Kidney (tissue), 14 donors: ENCODE measurements around the gene BTK. TPM values are rescaled to one million over a fixed set of nuclear protein-coding genes. Genes with fewer than 3 reads are reported as not detected.

Experiments
- DNase-seq, 5 donors: peaks; one replicate each; pipeline ENCODE4 v3.0.0-alpha.2; 2013 to 2020
- FAIRE-seq: peaks from 2 replicates; lab custom pipeline; 2012; peaks lifted over from hg19 to GRCh38; lab: Jason Lieb, UNC
- H3K27ac ChIP-seq, 2 donors: one replicate each; pipeline ENCODE4 v1.7.0; 2013; ENCODE audit warnings: low read depth in 2 of 2, low read length in 2 of 2, inconsistent platforms in 1 of 2
- H3K27me3 ChIP-seq: one replicate; pipeline ENCODE4 v1.7.1; 2013; ENCODE audit warnings: low read length, inconsistent platforms; ENCODE audit not compliant: control insufficient read depth, insufficient read depth
- H3K36me3 ChIP-seq, 3 donors: one replicate each; pipeline versions ENCODE4 v1.7.0 to v1.7.1; 2013; ENCODE audit warnings: low read length in 3 of 3, control low read depth in 1 of 3, inconsistent platforms in 1 of 3; ENCODE audit not compliant: insufficient read depth in 3 of 3, control insufficient read depth in 2 of 3
- H3K4me1 ChIP-seq, 3 donors: one replicate each; pipeline versions ENCODE4 v1.7.0 to v1.7.1; 2013; ENCODE audit warnings: low read length in 3 of 3, inconsistent platforms in 1 of 3, low read depth in 1 of 3; ENCODE audit not compliant: control insufficient read depth in 2 of 3, insufficient read depth in 2 of 3
- H3K4me3 ChIP-seq, 3 donors: one replicate each; pipeline versions ENCODE4 v1.7.0 to v1.8.1; 2013; ENCODE audit warnings: low read length in 3 of 3, control low read depth in 1 of 3, inconsistent platforms in 1 of 3
- H3K9ac ChIP-seq, 3 donors: one replicate each; pipeline versions ENCODE4 v1.7.0 to v1.7.1; 2013; ENCODE audit warnings: low read length in 3 of 3, control low read depth in 1 of 3, inconsistent platforms in 1 of 3
- H3K9me3 ChIP-seq, 3 donors: one replicate each; pipeline versions ENCODE4 v1.7.0 to v1.7.1; 2013; ENCODE audit warnings: low read length in 3 of 3, control low read depth in 1 of 3, inconsistent platforms in 1 of 3; ENCODE audit not compliant: control insufficient read depth in 2 of 3, insufficient read depth in 1 of 3
- CTCF ChIP-seq: IDR thresholded peaks from 3 replicates; pipeline ENCODE4 v1.5.1; 2012; ENCODE audit warnings: mild to moderate bottlenecking, moderate library complexity, borderline replicate concordance; ENCODE audit not compliant: insufficient read depth; ENCODE audit errors: extremely low read depth
- intact Hi-C: fragments of 100-400 bp; cut with DNase I; formaldehyde crosslinking; loops from one replicate; pipeline ENCODE4 v1.11.1; 2022
- polyA plus RNA-seq: library from polyadenylated mRNA; stranded (reverse); fragments of 350-450 nt; fragmentation: Illumina TruSeq; extraction: RNeasy Lipid Tissue Mini Kit (QIAGEN cat#74804); gene quantifications from one replicate; pipeline ENCODE4 v1.2.3, GENCODE V29; 2014; ENCODE audit warnings: low read depth, low replicate concordance; ENCODE audit not compliant: insufficient read depth
- total RNA-seq: library from RNA; stranded (reverse); fragmentation: NEBNext Ultra II Directional; extraction: Animal tissue kit (Norgen Biotek cat#: 25700); gene quantifications from one replicate; pipeline ENCODE4 v1.2.1, GENCODE V29; 2021
- donor health status: control.
- donor health status: control.
- donor health status: control.
- donor health status: control.
- donor health status: control.
- donor health status: DM: yes; HTN: yes; CAD: no.
- donor health status: Normal renal cell carcinoma (clear cell type).

The BTK gene
- total and polyA plus RNA-seq, 2 donors from 2014 or later: 0.77 to 13.9 TPM

- Histone ChIP-seq H3K27ac (no peak overlapping the region), H3K27me3 (no peaks in the 10 kb centered on the region), H3K9ac (no peak overlapping the region), H3K4me3 (no peak overlapping the region), H3K4me1 (peaks cover 2 to 6% (median 4%) of the 10 kb centered on the region in 3 donors), H3K9me3 (no peaks in the 10 kb centered on the region), H3K36me3 (no peaks in the 10 kb centered on the region)
- FAIRE-seq: no peak
- no peak for TF ChIP-seq CTCF
- intact Hi-C loops: no loop called here
- no peak for DNase-seq
Observed at GRCh38 chrX:101388604-101389003, 2.6 kb upstream of the BTK start.

- Histone ChIP-seq H3K9ac (no peak overlapping the region), H3K27me3 (no peaks in the 10 kb centered on the region), H3K4me3 (no peak overlapping the region), H3K4me1 (peaks cover 0 to 2% (median 0%) of the 10 kb centered on the region in 3 donors), H3K36me3 (no peaks in the 10 kb centered on the region), H3K27ac (no peak overlapping the region), H3K9me3 (no peaks in the 10 kb centered on the region)
- FAIRE-seq (no peak), DNase-seq (no peak)
- no peak for TF ChIP-seq CTCF
- intact Hi-C loops: no loop called here
Observed at GRCh38 chrX:101386542-101386885, 523 bp upstream of the BTK start.

GRCh38 chrX:101385026-101385684, 836 bp downstream of the BTK start:
- intact Hi-C loops: no loop called here
- no peak overlapping the region for H3K4me3 ChIP-seq
- no peaks in the 10 kb centered on the region for H3K9me3 ChIP-seq
- TF ChIP-seq CTCF: no peak
- no peak overlapping the region for H3K9ac ChIP-seq
- H3K27me3 ChIP-seq: no peaks in the 10 kb centered on the region
- no peak for FAIRE-seq
- no peak for DNase-seq
- no peaks in the 10 kb centered on the region for H3K4me1 ChIP-seq
- no peaks in the 10 kb centered on the region for H3K36me3 ChIP-seq
- H3K27ac ChIP-seq: no peak overlapping the region

GRCh38 chrX:101383679-101384205, 2.2 kb downstream of the BTK start:
- Histone ChIP-seq H3K9me3 (no peaks in the 10 kb centered on the region), H3K4me3 (no peak overlapping the region), H3K27me3 (no peaks in the 10 kb centered on the region), H3K4me1 (no peaks in the 10 kb centered on the region), H3K36me3 (no peaks in the 10 kb centered on the region), H3K27ac (no peak overlapping the region), H3K9ac (no peak overlapping the region)
- intact Hi-C loops: no loop called here
- no peak for FAIRE-seq
- peak in 3 of 5 donors; percentile 48 to 57 (median 55) for DNase-seq
- no peak for TF ChIP-seq CTCF
